SH-SY5Y (cell line): ENCODE measurements around the gene SIAE.

Source experiments
- GATA2 ChIP-seq: IDR thresholded peaks from 2 replicates; pipeline ENCODE4 v1.6.1; 2011; ENCODE audit warnings: mild to moderate bottlenecking, low read depth, low read length
- GATA3 ChIP-seq: IDR thresholded peaks from 2 replicates; pipeline ENCODE4 v1.6.1; 2011; ENCODE audit warnings: low read depth, mild to moderate bottlenecking, low read length, moderate library complexity

DNA sequence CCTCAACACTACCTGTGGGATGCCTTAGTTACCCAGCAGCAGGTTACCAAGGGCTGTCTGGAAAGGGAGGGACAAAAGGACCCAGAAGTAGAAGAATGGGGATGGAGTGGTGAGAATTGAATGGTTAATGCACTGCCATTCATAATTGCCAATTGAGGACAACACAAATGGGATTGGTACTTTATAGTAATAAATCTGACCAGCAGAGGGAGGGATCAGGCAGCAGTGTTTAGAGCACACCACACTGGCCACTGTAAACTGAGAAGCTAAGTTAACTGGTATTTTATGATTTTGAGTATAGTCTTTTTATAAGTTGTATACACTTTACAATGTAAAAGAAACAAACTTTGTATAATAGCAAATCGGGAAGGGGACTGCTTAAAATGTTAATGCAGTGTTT, 40.2 kb downstream of the SIAE start:
- TF ChIP-seq GATA2 (no peak), GATA3 (no peak)
